Hepatocyte (in vitro differentiated cells): Measurements from ENCODE around the gene DSCAM.

Source experiments
- CTCF ChIP-seq: fragments of 200-600 bp; sonication (generic); IDR thresholded peaks from 2 replicates; pipeline ENCODE4 v1.5.1; 2016; ENCODE audit warnings: antibody characterized with exemption, mild to moderate bottlenecking; ENCODE audit not compliant: poor library complexity
- EZH2 ChIP-seq: fragments of 200-600 bp; sonication (generic); IDR thresholded peaks from 2 replicates; pipeline ENCODE4 v1.6.1; 2016; ENCODE audit warnings: antibody characterized with exemption, mild to moderate bottlenecking, borderline replicate concordance

DNA sequence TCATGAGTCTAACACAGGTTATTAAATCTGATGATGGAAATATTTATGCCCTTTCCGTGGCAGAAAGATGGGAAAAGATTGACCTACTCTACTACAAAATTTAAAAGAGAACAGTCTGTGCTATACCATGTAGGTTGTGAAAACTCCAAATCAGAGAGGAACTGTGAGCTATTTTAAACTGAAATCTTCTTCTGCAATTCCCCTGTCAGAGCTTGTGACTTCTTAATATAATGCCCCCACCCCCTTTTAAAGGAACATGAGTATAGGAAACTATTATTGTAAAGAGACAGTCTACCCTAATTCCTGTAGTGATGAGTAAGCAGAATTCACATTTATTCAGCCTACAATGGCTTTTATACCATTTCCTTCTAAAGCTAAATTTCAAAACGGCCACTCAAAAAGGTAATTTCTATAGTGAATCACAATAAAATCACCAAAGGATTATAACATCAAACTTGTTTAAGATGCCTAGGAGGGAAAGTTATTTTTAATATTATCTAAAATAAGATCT lies 11.7 kb downstream of the DSCAM start:
- TF ChIP-seq CTCF (no peak), EZH2 (no peak)
